HEK293 (cell line): ENCODE data around the gene PLCZ1.

Experiments
- ZBTB1 ChIP-seq: fragments of 450-650 bp; formaldehyde crosslinking; IDR thresholded peaks from 2 replicates; pipeline ENCODE4 v1.5.1; 2016; ENCODE audit warnings: missing biosample characterization, missing genetic modification characterization
- ZBTB48 ChIP-seq: fragments of 450-650 bp; formaldehyde crosslinking; IDR thresholded peaks from 2 replicates; pipeline ENCODE4 v1.5.1; 2016; ENCODE audit warnings: missing biosample characterization, missing genetic modification characterization
- ZNF701 ChIP-seq: fragments of 450-650 bp; formaldehyde crosslinking; IDR thresholded peaks from 2 replicates; pipeline ENCODE4 v1.5.1; 2016; ENCODE audit warnings: missing biosample characterization, missing genetic modification characterization
- ZSCAN23 ChIP-seq: fragments of 450-650 bp; formaldehyde crosslinking; IDR thresholded peaks from 2 replicates; pipeline ENCODE4 v1.5.1; 2016; ENCODE audit warnings: missing biosample characterization, missing genetic modification characterization
- TF ChIP-seq, protein P1 (sequence below): fragments of 450-650 bp; formaldehyde crosslinking; IDR thresholded peaks from 2 replicates; pipeline ENCODE4 v1.5.1; 2016; ENCODE audit warnings: missing biosample characterization, missing genetic modification characterization

DNA sequence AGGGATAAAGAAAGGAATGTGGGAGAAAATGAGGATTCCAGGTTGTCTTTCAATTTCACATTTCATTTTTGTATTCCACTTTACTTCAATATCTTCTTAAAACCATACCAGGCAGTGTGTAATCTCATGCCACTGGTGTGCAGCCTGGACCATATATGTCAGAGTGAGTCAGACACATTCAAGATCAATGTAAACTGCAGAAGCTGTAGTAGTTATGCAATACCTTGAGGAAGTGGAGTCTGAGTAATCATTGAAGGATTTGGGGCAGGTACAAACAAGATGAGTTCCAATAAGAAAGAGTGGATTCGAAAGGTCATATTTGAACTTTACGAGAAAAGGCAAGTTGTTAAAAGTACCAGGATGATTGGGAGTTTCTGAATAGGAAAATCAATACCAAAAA lies 14.1 kb downstream of the PLCZ1 start:
- TF ChIP-seq ZSCAN23 (tag by site-specific recombination) (no peak), ZBTB48 (no peak), ZNF701 (tag by site-specific recombination) (no peak), ZBTB1 (tag by site-specific recombination) (no peak)
- TF ChIP-seq, protein P1, sequence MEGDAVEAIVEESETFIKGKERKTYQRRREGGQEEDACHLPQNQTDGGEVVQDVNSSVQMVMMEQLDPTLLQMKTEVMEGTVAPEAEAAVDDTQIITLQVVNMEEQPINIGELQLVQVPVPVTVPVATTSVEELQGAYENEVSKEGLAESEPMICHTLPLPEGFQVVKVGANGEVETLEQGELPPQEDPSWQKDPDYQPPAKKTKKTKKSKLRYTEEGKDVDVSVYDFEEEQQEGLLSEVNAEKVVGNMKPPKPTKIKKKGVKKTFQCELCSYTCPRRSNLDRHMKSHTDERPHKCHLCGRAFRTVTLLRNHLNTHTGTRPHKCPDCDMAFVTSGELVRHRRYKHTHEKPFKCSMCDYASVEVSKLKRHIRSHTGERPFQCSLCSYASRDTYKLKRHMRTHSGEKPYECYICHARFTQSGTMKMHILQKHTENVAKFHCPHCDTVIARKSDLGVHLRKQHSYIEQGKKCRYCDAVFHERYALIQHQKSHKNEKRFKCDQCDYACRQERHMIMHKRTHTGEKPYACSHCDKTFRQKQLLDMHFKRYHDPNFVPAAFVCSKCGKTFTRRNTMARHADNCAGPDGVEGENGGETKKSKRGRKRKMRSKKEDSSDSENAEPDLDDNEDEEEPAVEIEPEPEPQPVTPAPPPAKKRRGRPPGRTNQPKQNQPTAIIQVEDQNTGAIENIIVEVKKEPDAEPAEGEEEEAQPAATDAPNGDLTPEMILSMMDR (tag by site-specific recombination), result no peak
